ENCODE data around the gene SLC29A3. TPM values are rescaled to one million over a fixed set of nuclear protein-coding genes. Genes with fewer than 3 reads are reported as not detected.

The SLC29A3 gene
- total RNA-seq, 1 experiment from 2014 or later, result 7.6 TPM

- CTCF ChIA-PET, result no interaction called here
- H3K4me3 ChIP-seq (ENCODE audit: low read depth in 2 of 2, low read length in 2 of 2), result no peak overlapping the region
- POLR2A ChIA-PET, result interaction anchor here (0.5 kb wide), 1 partner anchor 568 kb away, joined by 3 read pairs; no protein-coding TSS in a partner anchor
- H3K9me3 ChIP-seq (ENCODE audit: control insufficient read depth, insufficient read depth, low read depth, low read length), result no peaks in the 10 kb centered on the region
- H3K27ac ChIP-seq (ENCODE audit: low read length), result no peak overlapping the region
- TF ChIP-seq SIN3A (IDR thresholded peaks at IDR 0.05; ENCODE audit: borderline replicate concordance, insufficient read depth, low read depth, low read length) (no peak), POLR2AphosphoS5 (IDR thresholded peaks at IDR 0.05; ENCODE audit: low read depth, low read length) (no peak), CTCF (IDR thresholded peaks at IDR 0.05) (no peak), TCF7L2 (IDR thresholded peaks at IDR 0.05; ENCODE audit: low read depth, low read length) (no peak), REST (IDR thresholded peaks at IDR 0.05; ENCODE audit: insufficient read depth in 1 of 2, low read depth in 2 of 2, low read length in 1 of 2) (no peak)
- peaks cover 6% of the 10 kb centered on the region; the same call in 1 of the 2 replicates for H3K4me1 ChIP-seq (ENCODE audit: control insufficient read depth, insufficient read depth, low read length)
- no TSS peak for BruUV-seq (replicated peaks)
- in situ Hi-C loops (cut with HindIII; ENCODE audit: low pct_unique_long_range_greater_than_20kb, low sequenced_read_pairs), result no loop called here
- DNase-seq (ENCODE audit: low read depth, low spot score) (no peak), ATAC-seq (no peak)
- intact Hi-C loops (cut with micrococcal nuclease; ENCODE audit: unreplicated experiment), result no loop called here
- no peaks in the 10 kb centered on the region for H3K36me3 ChIP-seq (ENCODE audit: control insufficient read depth, insufficient read depth, low read length)
- H3K27me3 ChIP-seq (ENCODE audit: control insufficient read depth, insufficient read depth, low read length), result no peaks in the 10 kb centered on the region
Measured at GRCh38 chr10:71333129-71333887, 14.2 kb downstream of the SLC29A3 start.

GRCh38 chr10:71334221-71334791 is 15.2 kb downstream of the SLC29A3 start:
- in situ Hi-C loops (cut with HindIII; ENCODE audit: low pct_unique_long_range_greater_than_20kb, low sequenced_read_pairs), result no loop called here
- BruUV-seq (replicated peaks), result no TSS peak
- POLR2A ChIA-PET, result no interaction called here
- Histone ChIP-seq H3K36me3 (ENCODE audit: control insufficient read depth, insufficient read depth, low read length) (no peaks in the 10 kb centered on the region), H3K27me3 (ENCODE audit: control insufficient read depth, insufficient read depth, low read length) (no peaks in the 10 kb centered on the region), H3K4me3 (ENCODE audit: low read depth in 2 of 2, low read length in 2 of 2) (no peak overlapping the region), H3K27ac (ENCODE audit: low read length) (no peak overlapping the region), H3K9me3 (ENCODE audit: control insufficient read depth, insufficient read depth, low read depth, low read length) (no peaks in the 10 kb centered on the region), H3K4me1 (ENCODE audit: control insufficient read depth, insufficient read depth, low read length) (peaks cover 13% of the 10 kb centered on the region)
- intact Hi-C loops (cut with micrococcal nuclease; ENCODE audit: unreplicated experiment), result no loop called here
- DNase-seq (ENCODE audit: low read depth, low spot score), result no peak
- TF ChIP-seq SIN3A (IDR thresholded peaks at IDR 0.05; ENCODE audit: borderline replicate concordance, insufficient read depth, low read depth, low read length) (no peak), POLR2AphosphoS5 (IDR thresholded peaks at IDR 0.05; ENCODE audit: low read depth, low read length) (no peak), REST (IDR thresholded peaks at IDR 0.05; ENCODE audit: insufficient read depth in 1 of 2, low read depth in 2 of 2, low read length in 1 of 2) (no peak), TCF7L2 (IDR thresholded peaks at IDR 0.05; ENCODE audit: low read depth, low read length) (no peak), CTCF (IDR thresholded peaks at IDR 0.05) (no peak)
- CTCF ChIA-PET, result no interaction called here
- ATAC-seq, result no peak

All from Panc1 (cell line).